Ascending aorta (tissue), 2 donors: ENCODE results near the gene PI4K2A. TPM values are rescaled to one million over a fixed set of nuclear protein-coding genes. Genes with fewer than 3 reads are reported as not detected.

Experiments used
- DNase-seq, 2 donors: peaks; one replicate each; pipeline ENCODE4 v3.0.0-alpha.2; 2019; ENCODE audit warnings: low spot score in 2 of 2
- H3K27ac ChIP-seq, 2 donors: fragments of 200-600 bp; sonication (generic); one replicate each; pipeline ENCODE4 v1.5.1; 2016 to 2017; ENCODE audit warnings: mild to moderate bottlenecking in 1 of 2
- H3K27me3 ChIP-seq: fragments of 200-600 bp; sonication (generic); one replicate; pipeline ENCODE4 v1.5.1; 2017
- H3K36me3 ChIP-seq, 2 donors: fragments of 200-600 bp; sonication (generic); one replicate each; pipeline ENCODE4 v1.5.1; 2016
- H3K4me1 ChIP-seq, 2 donors: fragments of 200-600 bp; sonication (generic); one replicate each; pipeline ENCODE4 v1.5.1; 2016 to 2017; ENCODE audit warnings: mild to moderate bottlenecking in 1 of 2
- H3K4me3 ChIP-seq, 2 donors: fragments of 200-600 bp; sonication (generic); one replicate each; pipeline ENCODE4 v1.5.1; 2016 to 2017; ENCODE audit warnings: mild to moderate bottlenecking in 1 of 2
- H3K9me3 ChIP-seq, 2 donors: fragments of 200-600 bp; sonication (generic); one replicate each; pipeline ENCODE4 v1.5.1; 2016
- intact Hi-C: fragments of 100-400 bp; cut with DNase I; formaldehyde crosslinking; loops from one replicate; pipeline ENCODE4 v1.15.1; 2023
- total RNA-seq: library from RNA; depleted of rRNA; stranded (reverse); fragments of >200 nt; gene quantifications from one replicate; pipeline ENCODE4 v1.1.0, GENCODE V29; 2016
- TF ChIP-seq, protein P1 (sequence below), 3 experiments: fragments of 200-600 bp in 2 of 3; fragments of 450-650 bp in 1 of 3; sonication (generic) in 2 of 3; IDR thresholded peaks; one replicate each; pipeline ENCODE4 v1.5.1; 2016 to 2019; ENCODE audit warnings: antibody characterized with exemption in 3 of 3, mild to moderate bottlenecking in 1 of 3, moderate library complexity in 1 of 3

The PI4K2A gene
- total RNA-seq, 1 donor from 2014 or later = 33.7 TPM

DNA sequence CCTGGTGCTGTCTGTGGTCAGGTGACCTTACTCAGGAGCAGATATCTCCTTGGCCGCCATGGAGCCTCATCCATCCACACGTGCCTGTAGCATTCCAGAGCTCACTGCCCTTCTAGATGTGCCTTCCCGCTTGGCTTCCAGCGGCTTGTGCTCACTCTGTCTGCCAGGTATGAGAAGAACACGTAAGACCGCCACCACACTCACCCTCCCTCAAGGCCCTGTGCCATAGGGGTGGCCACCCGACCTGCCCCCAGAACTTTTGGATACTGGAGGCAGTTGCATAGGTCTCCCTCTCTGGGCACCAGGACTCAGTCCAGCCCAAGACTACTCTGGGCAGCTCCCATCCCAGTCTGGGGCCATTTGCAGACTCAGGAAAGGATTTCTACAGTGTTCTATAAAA lies 77.2 kb downstream of the PI4K2A start:
- H3K36me3 ChIP-seq = peaks cover 8 to 37% of the 10 kb centered on the region in 2 donors
- DNase-seq = no peak
- H3K4me3 ChIP-seq = peak overlapping the region in 1 of 2 donors; percentile 29
- H3K9me3 ChIP-seq = no peaks in the 10 kb centered on the region
- peaks cover 25 to 42% of the 10 kb centered on the region in 2 donors for H3K4me1 ChIP-seq
- TF ChIP-seq, protein P1, sequence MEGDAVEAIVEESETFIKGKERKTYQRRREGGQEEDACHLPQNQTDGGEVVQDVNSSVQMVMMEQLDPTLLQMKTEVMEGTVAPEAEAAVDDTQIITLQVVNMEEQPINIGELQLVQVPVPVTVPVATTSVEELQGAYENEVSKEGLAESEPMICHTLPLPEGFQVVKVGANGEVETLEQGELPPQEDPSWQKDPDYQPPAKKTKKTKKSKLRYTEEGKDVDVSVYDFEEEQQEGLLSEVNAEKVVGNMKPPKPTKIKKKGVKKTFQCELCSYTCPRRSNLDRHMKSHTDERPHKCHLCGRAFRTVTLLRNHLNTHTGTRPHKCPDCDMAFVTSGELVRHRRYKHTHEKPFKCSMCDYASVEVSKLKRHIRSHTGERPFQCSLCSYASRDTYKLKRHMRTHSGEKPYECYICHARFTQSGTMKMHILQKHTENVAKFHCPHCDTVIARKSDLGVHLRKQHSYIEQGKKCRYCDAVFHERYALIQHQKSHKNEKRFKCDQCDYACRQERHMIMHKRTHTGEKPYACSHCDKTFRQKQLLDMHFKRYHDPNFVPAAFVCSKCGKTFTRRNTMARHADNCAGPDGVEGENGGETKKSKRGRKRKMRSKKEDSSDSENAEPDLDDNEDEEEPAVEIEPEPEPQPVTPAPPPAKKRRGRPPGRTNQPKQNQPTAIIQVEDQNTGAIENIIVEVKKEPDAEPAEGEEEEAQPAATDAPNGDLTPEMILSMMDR (IDR thresholded peaks at IDR 0.05) = no peak
- peak overlapping the region; percentile 98 to 100 for H3K27ac ChIP-seq
- no peaks in the 10 kb centered on the region for H3K27me3 ChIP-seq
- intact Hi-C loops = loop anchor here (10.0 kb wide), 1 partner anchor 417 kb away; the partner anchor contains the start of gene R3HCC1L

DNA sequence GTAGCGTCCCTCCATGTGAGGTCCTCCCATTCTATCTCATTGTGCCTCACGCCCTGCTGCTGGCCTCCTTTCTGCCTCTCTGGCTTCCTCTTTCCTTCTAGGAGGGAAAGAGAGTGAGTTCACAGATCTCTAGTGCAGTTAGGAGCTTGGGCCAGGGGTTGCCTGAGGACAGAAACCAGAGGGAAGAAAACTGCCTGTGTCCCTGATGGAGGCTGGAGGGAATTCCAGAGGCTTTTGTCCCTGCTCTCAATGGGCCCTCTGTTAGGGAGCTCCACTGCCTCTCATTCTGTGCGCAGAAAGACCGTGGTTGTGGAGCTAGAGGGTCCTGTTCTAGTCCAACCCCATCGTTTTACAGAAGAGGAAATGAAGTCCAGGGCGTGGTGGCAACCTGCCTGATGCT lies 77.7 kb downstream of the PI4K2A start:
- intact Hi-C loops = loop anchor here (10.0 kb wide), 1 partner anchor 417 kb away; the partner anchor contains the start of gene R3HCC1L
- H3K36me3 ChIP-seq = peaks cover 8 to 37% of the 10 kb centered on the region in 2 donors
- TF ChIP-seq, protein P1 (IDR thresholded peaks at IDR 0.05) = no peak
- no peaks in the 10 kb centered on the region for H3K27me3 ChIP-seq
- H3K9me3 ChIP-seq = no peaks in the 10 kb centered on the region
- peak overlapping the region in 1 of 2 donors; percentile 29 for H3K4me3 ChIP-seq
- H3K4me1 ChIP-seq = peaks cover 20 to 37% of the 10 kb centered on the region in 2 donors
- peak overlapping the region; percentile 98 to 100 for H3K27ac ChIP-seq
- no peak for DNase-seq

DNA sequence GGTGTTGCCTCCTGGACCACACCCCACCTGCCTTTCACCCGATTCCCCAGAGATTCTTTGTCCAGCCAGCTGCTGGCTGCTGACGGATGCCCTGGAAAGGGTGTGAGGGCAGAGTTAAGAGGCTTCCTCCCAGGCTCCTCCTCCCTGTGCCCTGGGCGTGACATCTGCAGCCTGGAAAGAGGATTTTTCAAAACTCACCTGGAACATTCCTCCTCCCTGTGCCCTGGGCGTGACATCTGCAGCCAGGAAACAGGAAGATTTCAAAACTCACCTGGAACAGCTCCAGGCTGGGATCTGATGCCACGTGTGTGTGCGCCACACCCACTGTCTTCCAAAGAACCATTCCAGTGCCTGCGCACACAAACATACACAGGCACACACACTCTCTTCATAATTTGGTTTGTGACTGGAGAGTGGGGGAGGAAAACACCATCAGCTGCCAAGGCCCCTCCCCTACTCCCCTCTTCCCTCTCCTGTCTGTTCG lies 78.2 kb downstream of the PI4K2A start:
- H3K27ac ChIP-seq = peak overlapping the region; percentile 98 to 100
- peaks cover 19 to 37% of the 10 kb centered on the region in 2 donors for H3K4me1 ChIP-seq
- H3K4me3 ChIP-seq = peak overlapping the region in 1 of 2 donors; percentile 29
- H3K9me3 ChIP-seq = no peaks in the 10 kb centered on the region
- H3K36me3 ChIP-seq = peaks cover 8 to 37% of the 10 kb centered on the region in 2 donors
- TF ChIP-seq, protein P1 (IDR thresholded peaks at IDR 0.05) = no peak
- DNase-seq = peak in 1 of 2 donors; percentile 75
- no peaks in the 10 kb centered on the region for H3K27me3 ChIP-seq
- intact Hi-C loops = loop anchor here (10.0 kb wide), 1 partner anchor 416 kb away; the partner anchor contains the start of gene R3HCC1L

DNA sequence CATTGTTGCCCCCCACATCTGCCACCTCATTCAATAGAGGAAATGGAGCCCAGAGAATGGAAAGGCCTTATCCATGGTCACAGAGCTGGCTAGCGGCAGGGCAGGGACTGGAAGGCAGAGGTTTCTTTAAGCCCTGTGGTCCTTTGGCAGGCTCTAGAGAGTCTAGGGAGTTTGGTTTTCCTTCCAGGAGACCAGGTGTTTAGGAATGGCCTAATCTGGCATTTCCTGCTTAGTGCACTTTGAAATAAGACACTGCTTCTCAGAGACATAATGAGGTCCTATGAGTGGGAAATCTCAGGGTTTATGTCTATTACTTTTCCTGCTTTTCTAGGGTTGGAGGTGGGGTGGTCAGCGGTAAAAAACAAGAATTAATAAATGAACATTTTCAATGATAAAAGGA lies 79.1 kb downstream of the PI4K2A start:
- intact Hi-C loops = loop anchor here (10.0 kb wide), 1 partner anchor 415 kb away; the partner anchor contains the start of gene R3HCC1L
- H3K27ac ChIP-seq = peak overlapping the region; percentile 98 to 100
- no peaks in the 10 kb centered on the region for H3K27me3 ChIP-seq
- H3K36me3 ChIP-seq = peaks cover 8 to 37% of the 10 kb centered on the region in 2 donors
- peaks cover 19 to 39% of the 10 kb centered on the region in 2 donors for H3K4me1 ChIP-seq
- no peak for DNase-seq
- no peaks in the 10 kb centered on the region for H3K9me3 ChIP-seq
- TF ChIP-seq, protein P1 (IDR thresholded peaks at IDR 0.05) = no peak
- no peak overlapping the region for H3K4me3 ChIP-seq

DNA sequence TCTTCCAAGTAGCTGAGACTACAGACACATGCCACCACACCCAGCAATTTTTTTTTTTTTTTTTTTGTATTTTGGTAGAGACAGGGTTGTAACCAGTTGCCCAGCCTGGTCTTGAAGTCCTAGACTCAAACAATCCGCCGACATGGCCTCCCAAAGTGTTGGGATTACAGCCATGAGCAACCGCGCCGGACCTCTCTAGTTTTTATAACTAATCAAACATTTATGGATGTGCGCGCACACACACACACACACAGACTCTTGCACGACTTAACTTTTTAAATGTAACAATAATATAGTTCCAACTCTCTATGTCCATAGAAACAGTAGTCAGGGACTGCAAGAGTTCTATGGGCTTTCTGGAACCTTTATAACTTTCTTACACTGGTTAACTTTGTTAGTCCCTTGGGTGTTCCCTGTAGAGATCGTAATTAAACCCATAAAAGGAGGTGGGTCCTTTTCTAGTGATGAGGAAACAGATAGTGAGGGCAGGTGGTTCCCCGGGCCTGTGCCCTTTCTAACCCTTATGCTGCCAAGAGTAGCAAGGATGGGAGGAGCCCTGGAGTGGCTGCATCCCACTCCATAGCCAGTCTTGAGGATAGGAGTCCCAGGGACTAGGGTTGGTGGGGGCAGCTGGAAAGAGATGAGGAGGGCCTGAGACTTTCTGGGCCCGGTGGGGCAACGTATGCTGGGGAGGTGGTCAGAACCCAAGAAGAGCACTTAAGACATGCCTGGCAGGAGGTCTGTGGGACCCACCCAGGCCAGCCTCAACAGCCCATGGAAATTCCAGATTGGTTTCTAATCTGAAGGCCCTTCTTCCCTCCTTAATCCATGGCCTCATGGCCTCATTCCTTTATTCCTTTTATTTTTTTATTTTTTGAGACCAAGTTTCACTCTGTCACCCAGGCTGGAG lies 81.7 kb downstream of the PI4K2A start:
- H3K4me3 ChIP-seq = no peak overlapping the region
- intact Hi-C loops = no loop called here
- H3K27ac ChIP-seq = peak overlapping the region; percentile 22 to 57
- TF ChIP-seq, protein P1 (IDR thresholded peaks at IDR 0.05) = no peak
- H3K4me1 ChIP-seq = peaks cover 11 to 35% of the 10 kb centered on the region in 2 donors
- H3K36me3 ChIP-seq = peaks cover 4 to 32% of the 10 kb centered on the region in 2 donors
- no peaks in the 10 kb centered on the region for H3K27me3 ChIP-seq
- H3K9me3 ChIP-seq = no peaks in the 10 kb centered on the region
- no peak for DNase-seq
